ENCODE data around the gene SPOP. TPM values are rescaled to one million over a fixed set of nuclear protein-coding genes. Genes with fewer than 3 reads are reported as not detected.

The SPOP gene
- total RNA-seq, 1 donor from 2014 or later = 60.3 TPM

GRCh38 chr17:49574323-49574781 lies 103.5 kb downstream of the SPOP start:
- peaks cover 16% of the 10 kb centered on the region for H3K4me1 Mint-ChIP-seq
- peak overlapping the region; percentile 75 for H3K4me3 Mint-ChIP-seq
- no peak for DNase-seq (ENCODE audit: low read depth, low spot score)
- H3K36me3 Mint-ChIP-seq (ENCODE audit: low read depth) = no peaks in the 10 kb centered on the region
- TF ChIP-seq CTCF (conservative IDR thresholded peaks at IDR 0.05) = no peak
- no peak overlapping the region for H3K27ac Mint-ChIP-seq (ENCODE audit: unreplicated experiment)
- H3K27me3 Mint-ChIP-seq (ENCODE audit: low read depth) = peaks cover 70% of the 10 kb centered on the region
- H3K9me3 Mint-ChIP-seq = no peaks in the 10 kb centered on the region

DNA sequence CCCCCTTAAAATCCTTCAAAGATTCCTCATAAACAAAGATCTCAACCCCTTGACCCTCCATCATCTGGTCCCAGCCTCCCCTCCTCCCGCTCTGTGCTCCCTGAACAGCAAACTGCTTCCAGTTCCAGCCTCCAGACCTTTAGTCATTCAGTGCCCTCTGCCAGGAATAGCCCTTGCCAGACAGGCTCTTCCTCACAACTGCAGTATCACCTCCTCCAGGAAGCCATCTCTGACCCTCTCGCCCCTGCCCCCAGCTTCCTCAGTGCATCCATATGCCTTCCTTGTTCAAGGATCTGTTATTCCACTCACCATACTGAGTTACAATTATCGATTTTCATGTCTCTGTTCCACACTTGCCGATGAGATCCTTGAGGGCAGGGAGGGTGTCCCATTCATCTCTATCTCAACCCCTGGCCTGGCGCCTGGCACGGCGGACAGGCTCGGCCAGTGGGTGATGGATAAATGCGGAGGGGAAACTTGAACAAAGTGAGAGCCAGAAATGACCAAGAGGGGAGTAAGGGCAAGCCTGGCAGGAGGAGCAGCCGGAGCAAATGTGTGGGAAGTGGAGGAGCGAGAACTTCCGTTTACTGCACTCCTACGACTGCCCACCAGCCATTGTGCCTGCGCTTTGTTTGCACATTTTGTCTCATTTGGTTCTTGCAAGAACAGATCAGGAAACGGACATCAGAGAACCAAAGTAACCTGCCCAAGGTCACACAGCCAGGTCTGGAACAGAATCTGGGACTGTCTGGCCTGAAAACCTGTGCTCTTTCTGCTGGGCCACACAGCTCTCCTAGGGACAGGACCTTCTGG lies 104.2 kb downstream of the SPOP start:
- Mint-ChIP-seq H3K9me3 (no peaks in the 10 kb centered on the region), H3K36me3 (ENCODE audit: low read depth) (no peaks in the 10 kb centered on the region), H3K27ac (ENCODE audit: unreplicated experiment) (no peak overlapping the region), H3K27me3 (ENCODE audit: low read depth) (peaks cover 70% of the 10 kb centered on the region), H3K4me1 (peaks cover 16% of the 10 kb centered on the region), H3K4me3 (peak overlapping the region; percentile 75)
- no peak for TF ChIP-seq CTCF (conservative IDR thresholded peaks at IDR 0.05)
- no peak for DNase-seq (ENCODE audit: low read depth, low spot score)

GRCh38 chr17:49572806-49573420 lies 105.0 kb downstream of the SPOP start:
- Mint-ChIP-seq H3K4me3 (peak overlapping the region; percentile 75), H3K9me3 (no peaks in the 10 kb centered on the region), H3K36me3 (ENCODE audit: low read depth) (no peaks in the 10 kb centered on the region), H3K27ac (ENCODE audit: unreplicated experiment) (no peak overlapping the region), H3K27me3 (ENCODE audit: low read depth) (peaks cover 72% of the 10 kb centered on the region), H3K4me1 (peaks cover 22% of the 10 kb centered on the region)
- TF ChIP-seq CTCF (conservative IDR thresholded peaks at IDR 0.05) = no peak
- no peak for DNase-seq (ENCODE audit: low read depth, low spot score)

- Mint-ChIP-seq H3K9me3 (no peaks in the 10 kb centered on the region), H3K36me3 (ENCODE audit: low read depth) (no peaks in the 10 kb centered on the region), H3K27me3 (ENCODE audit: low read depth) (peaks cover 70% of the 10 kb centered on the region), H3K4me3 (peak overlapping the region; percentile 25), H3K4me1 (peaks cover 24% of the 10 kb centered on the region), H3K27ac (ENCODE audit: unreplicated experiment) (no peak overlapping the region)
- DNase-seq (ENCODE audit: low read depth, low spot score) = no peak
- TF ChIP-seq CTCF (conservative IDR thresholded peaks at IDR 0.05) = no peak
These were observed 105.7 kb downstream of the SPOP start for GRCh38 chr17:49572226-49572625.

DNA sequence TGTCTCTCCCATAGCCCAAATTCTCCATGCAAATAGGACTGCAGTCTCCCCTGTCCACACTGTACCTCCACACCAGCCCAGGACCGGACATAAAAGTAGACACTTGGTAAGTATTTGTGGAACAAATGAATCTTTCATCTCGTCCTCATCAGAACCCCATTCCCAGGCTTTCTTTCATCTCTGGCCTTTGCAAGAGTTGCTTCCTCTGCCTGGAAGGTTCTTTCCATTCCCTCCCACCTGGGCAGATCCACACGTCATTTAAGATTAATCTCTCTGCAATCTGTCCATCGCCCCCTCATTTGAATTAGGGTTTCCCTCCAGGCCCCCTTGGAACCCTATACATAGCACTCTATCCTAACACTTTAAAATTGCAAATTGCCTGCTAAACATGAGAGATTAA lies 106.1 kb downstream of the SPOP start:
- Mint-ChIP-seq H3K27me3 (ENCODE audit: low read depth) (peaks cover 69% of the 10 kb centered on the region), H3K36me3 (ENCODE audit: low read depth) (no peaks in the 10 kb centered on the region), H3K9me3 (no peaks in the 10 kb centered on the region), H3K4me3 (peak overlapping the region; percentile 25), H3K4me1 (peaks cover 27% of the 10 kb centered on the region), H3K27ac (ENCODE audit: unreplicated experiment) (no peak overlapping the region)
- TF ChIP-seq CTCF (conservative IDR thresholded peaks at IDR 0.05) = no peak
- DNase-seq (ENCODE audit: low read depth, low spot score) = no peak
